CD14-positive monocyte (primary cell): ENCODE measurements around the gene CMSS1. TPM values are rescaled to one million over a fixed set of nuclear protein-coding genes. Genes with fewer than 3 reads are reported as not detected.

ENCODE experiments used
- DNase-seq, 3 donors: peaks; one replicate each; pipeline ENCODE4 v3.0.0-alpha.2; 2011 to 2022
- H2AFZ ChIP-seq: 2 replicates; pipeline ENCODE4 v1.6.0; 2012; ENCODE audit warnings: mild to moderate bottlenecking, low read depth, low read length, inconsistent platforms; ENCODE audit not compliant: insufficient read depth, poor library complexity, severe bottlenecking
- H3K27ac ChIP-seq, 2 donors: 1 replicate in 1 of 2; 2 replicates in 1 of 2; pipeline ENCODE4 v1.5.1; 2012 to 2013; ENCODE audit warnings: low read length in 2 of 2, control low read depth in 1 of 2, inconsistent platforms in 1 of 2, low read depth in 1 of 2, mild to moderate bottlenecking in 1 of 2
- H3K27me3 ChIP-seq, 2 donors: one replicate each; pipeline versions ENCODE4 v1.6.0 to v1.6.1; 2011 to 2013; ENCODE audit warnings: low read length in 2 of 2; ENCODE audit not compliant: control insufficient read depth in 2 of 2, insufficient read depth in 2 of 2
- H3K36me3 ChIP-seq, 2 donors: replicated peaks in 1 of 2; 1 replicate in 1 of 2; 2 replicates in 1 of 2; pipeline versions ENCODE4 v1.5.1 to v1.6.1; 2012 to 2013; ENCODE audit warnings: low read length in 2 of 2, control low read depth in 1 of 2, inconsistent platforms in 1 of 2, mild to moderate bottlenecking in 1 of 2; ENCODE audit not compliant: insufficient read depth in 2 of 2, control insufficient read depth in 1 of 2
- H3K4me1 ChIP-seq, 2 donors: 1 replicate in 1 of 2; 2 replicates in 1 of 2; pipeline versions ENCODE4 v1.5.1 to v1.6.1; 2012 to 2013; ENCODE audit warnings: low read length in 2 of 2, control low read depth in 1 of 2, inconsistent platforms in 1 of 2, mild to moderate bottlenecking in 1 of 2, moderate library complexity in 1 of 2; ENCODE audit not compliant: insufficient read depth in 2 of 2, control insufficient read depth in 1 of 2
- H3K4me2 ChIP-seq: replicated peaks from 2 replicates; pipeline ENCODE3; 2012; ENCODE audit warnings: low read length, moderate library complexity, mild to moderate bottlenecking; ENCODE audit not compliant: poor library complexity, severe bottlenecking; ENCODE audit errors: extremely low read depth
- H3K4me3 ChIP-seq, 3 experiments: fragments of 200-600 bp in 1 of 3; sonication (generic) in 1 of 3; replicated peaks in 1 of 3; 1 replicate in 2 of 3; 2 replicates in 1 of 3; pipeline ENCODE4 v1.5.1; 2011 to 2013; ENCODE audit warnings: low read length in 3 of 3, mild to moderate bottlenecking in 3 of 3, control low read depth in 2 of 3, low read depth in 2 of 3, inconsistent platforms in 1 of 3, moderate library complexity in 1 of 3
- H3K79me2 ChIP-seq: 2 replicates; pipeline ENCODE4 v1.6.0; 2012; ENCODE audit warnings: mild to moderate bottlenecking, control low read depth, inconsistent platforms, low read length, moderate library complexity; ENCODE audit not compliant: insufficient read depth
- H3K9ac ChIP-seq: 2 replicates; pipeline ENCODE4 v1.6.0; 2017; ENCODE audit warnings: low read length, mild to moderate bottlenecking; ENCODE audit not compliant: insufficient read depth, poor library complexity, severe bottlenecking
- H3K9me3 ChIP-seq, 2 donors: replicated peaks in 1 of 2; 1 replicate in 1 of 2; 2 replicates in 1 of 2; pipeline versions ENCODE4 v1.5.1 to v1.6.1; 2012 to 2013; ENCODE audit warnings: low read length in 2 of 2, control low read depth in 1 of 2; ENCODE audit not compliant: control insufficient read depth in 1 of 2, insufficient read depth in 1 of 2
- H4K20me1 ChIP-seq: 2 replicates; pipeline ENCODE4 v1.6.0; 2012; ENCODE audit warnings: mild to moderate bottlenecking, low read length, control low read depth, moderate library complexity; ENCODE audit not compliant: insufficient read depth
- H3K27ac Mint-ChIP-seq, 7 donors: one replicate each; pipeline ENCODE4 v1.8.0; 2020; ENCODE audit warnings: mild to moderate bottlenecking in 7 of 7, mixed read lengths in 7 of 7, moderate library complexity in 6 of 7, inconsistent platforms in 2 of 7
- H3K27me3 Mint-ChIP-seq, 3 donors: one replicate each; pipeline ENCODE4 v1.8.0; 2021 to 2022; ENCODE audit warnings: low read depth in 3 of 3, mild to moderate bottlenecking in 3 of 3, mixed read lengths in 3 of 3, moderate library complexity in 3 of 3, inconsistent platforms in 1 of 3
- H3K36me3 Mint-ChIP-seq, 2 donors: one replicate each; pipeline ENCODE4 v1.8.0; 2020; ENCODE audit warnings: mixed read lengths in 2 of 2, inconsistent platforms in 1 of 2, mild to moderate bottlenecking in 1 of 2
- H3K4me1 Mint-ChIP-seq: one replicate; pipeline ENCODE4 v1.8.0; 2020; ENCODE audit warnings: mild to moderate bottlenecking, mixed read lengths
- H3K4me3 Mint-ChIP-seq, 2 donors: one replicate each; pipeline ENCODE4 v1.8.0; 2020; ENCODE audit warnings: mild to moderate bottlenecking in 2 of 2, mixed read lengths in 2 of 2, moderate library complexity in 1 of 2
- H3K9me3 Mint-ChIP-seq, 7 donors: one replicate each; pipeline ENCODE4 v1.8.0; 2020 to 2022; ENCODE audit warnings: mixed read lengths in 7 of 7, mild to moderate bottlenecking in 6 of 7, moderate library complexity in 6 of 7, inconsistent platforms in 2 of 7
- whole genome bisulfite sequencing: methylation state at CpG from one replicate; pipeline ENCODE4 v1.1.5; 2013; ENCODE audit warnings: missing lambda C conversion rate; ENCODE audit not compliant: insufficient coverage; 5-methylcytosine and 5-hydroxymethylcytosine counted together
- intact Hi-C, 2 donors: fragments of 100-400 bp; cut with micrococcal nuclease; formaldehyde crosslinking; loops; one replicate each; pipeline versions ENCODE4 v1.15.0 to v1.15.1; 2023
- polyA plus RNA-seq, 3 donors: library from polyadenylated mRNA; depleted of rRNA in 1 of 3; unstranded in 2 of 3; stranded (reverse) in 1 of 3; fragments of 300-500 nt in 2 of 3; fragments of >200 nt in 1 of 3; fragmentation: Illumina TruSeq in 2 of 3; gene quantifications; 1 replicate in 2 of 3; 2 replicates in 1 of 3; pipeline ENCODE4 v1.2.3, GENCODE V29; 2012 to 2021
- TF ChIP-seq, protein P1 (sequence below): fragments of 200-600 bp; IDR thresholded peaks from one replicate; pipeline ENCODE4 v1.8.0; 2022; ENCODE audit warnings: antibody characterized with exemption, mild to moderate bottlenecking

CMSS1 gene
- polyA plus RNA-seq, 3 donors: 1.1 to 3.6 (median 2.2) TPM

DNA sequence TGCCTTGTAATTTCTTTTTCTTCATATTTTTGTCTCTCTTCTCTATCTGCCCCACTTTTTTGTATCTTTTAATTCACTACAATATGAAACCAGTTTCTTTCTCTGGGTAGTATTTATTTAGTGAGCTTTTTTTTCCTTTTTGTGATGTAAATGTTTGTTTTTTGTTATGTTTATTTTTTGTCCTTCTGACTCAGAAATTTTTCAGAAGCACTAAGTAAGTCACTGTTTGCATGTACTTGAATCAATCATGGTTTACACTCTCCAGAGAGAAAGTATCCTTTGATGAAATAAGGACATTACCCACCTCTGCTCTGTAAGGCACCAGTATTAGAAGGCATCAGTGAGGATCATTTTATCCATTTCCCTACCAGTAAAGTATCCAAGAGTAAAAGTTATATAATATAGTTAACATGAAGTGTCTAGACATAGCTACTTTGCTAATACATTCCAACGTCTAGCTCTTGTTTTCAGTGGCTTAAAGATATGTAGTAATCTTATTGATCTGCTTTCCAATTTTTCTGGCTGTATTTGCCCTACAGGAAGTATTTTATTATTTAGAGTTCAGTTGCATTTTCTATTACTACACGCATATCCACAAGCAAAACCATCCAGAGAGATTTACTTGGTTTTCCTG, 271.2 kb downstream of the CMSS1 start:
- Histone ChIP-seq H3K36me3 (no peaks in the 10 kb centered on the region), H3K9ac (no peak overlapping the region), H3K27ac (no peak overlapping the region), H3K9me3 (no peaks in the 10 kb centered on the region), H4K20me1 (no peaks in the 10 kb centered on the region), H3K79me2 (no peaks in the 10 kb centered on the region), H3K4me3 (no peak overlapping the region), H2AFZ (no peak overlapping the region), H3K4me2 (no peak overlapping the region), H3K4me1 (peaks cover 15 to 22% of the 10 kb centered on the region in 2 donors), H3K27me3 (no peaks in the 10 kb centered on the region)
- DNase-seq: no peak
- TF ChIP-seq, protein P1, sequence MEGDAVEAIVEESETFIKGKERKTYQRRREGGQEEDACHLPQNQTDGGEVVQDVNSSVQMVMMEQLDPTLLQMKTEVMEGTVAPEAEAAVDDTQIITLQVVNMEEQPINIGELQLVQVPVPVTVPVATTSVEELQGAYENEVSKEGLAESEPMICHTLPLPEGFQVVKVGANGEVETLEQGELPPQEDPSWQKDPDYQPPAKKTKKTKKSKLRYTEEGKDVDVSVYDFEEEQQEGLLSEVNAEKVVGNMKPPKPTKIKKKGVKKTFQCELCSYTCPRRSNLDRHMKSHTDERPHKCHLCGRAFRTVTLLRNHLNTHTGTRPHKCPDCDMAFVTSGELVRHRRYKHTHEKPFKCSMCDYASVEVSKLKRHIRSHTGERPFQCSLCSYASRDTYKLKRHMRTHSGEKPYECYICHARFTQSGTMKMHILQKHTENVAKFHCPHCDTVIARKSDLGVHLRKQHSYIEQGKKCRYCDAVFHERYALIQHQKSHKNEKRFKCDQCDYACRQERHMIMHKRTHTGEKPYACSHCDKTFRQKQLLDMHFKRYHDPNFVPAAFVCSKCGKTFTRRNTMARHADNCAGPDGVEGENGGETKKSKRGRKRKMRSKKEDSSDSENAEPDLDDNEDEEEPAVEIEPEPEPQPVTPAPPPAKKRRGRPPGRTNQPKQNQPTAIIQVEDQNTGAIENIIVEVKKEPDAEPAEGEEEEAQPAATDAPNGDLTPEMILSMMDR: no peak
- WGBS: no CpG with 5 or more reads among the region's 2 CpGs
- Mint-ChIP-seq H3K27ac (no peak overlapping the region), H3K4me3 (no peak overlapping the region), H3K4me1 (peaks cover 20% of the 10 kb centered on the region), H3K27me3 (no peaks in the 10 kb centered on the region), H3K9me3 (no peaks in the 10 kb centered on the region), H3K36me3 (no peaks in the 10 kb centered on the region)
- intact Hi-C loops: no loop called here

DNA sequence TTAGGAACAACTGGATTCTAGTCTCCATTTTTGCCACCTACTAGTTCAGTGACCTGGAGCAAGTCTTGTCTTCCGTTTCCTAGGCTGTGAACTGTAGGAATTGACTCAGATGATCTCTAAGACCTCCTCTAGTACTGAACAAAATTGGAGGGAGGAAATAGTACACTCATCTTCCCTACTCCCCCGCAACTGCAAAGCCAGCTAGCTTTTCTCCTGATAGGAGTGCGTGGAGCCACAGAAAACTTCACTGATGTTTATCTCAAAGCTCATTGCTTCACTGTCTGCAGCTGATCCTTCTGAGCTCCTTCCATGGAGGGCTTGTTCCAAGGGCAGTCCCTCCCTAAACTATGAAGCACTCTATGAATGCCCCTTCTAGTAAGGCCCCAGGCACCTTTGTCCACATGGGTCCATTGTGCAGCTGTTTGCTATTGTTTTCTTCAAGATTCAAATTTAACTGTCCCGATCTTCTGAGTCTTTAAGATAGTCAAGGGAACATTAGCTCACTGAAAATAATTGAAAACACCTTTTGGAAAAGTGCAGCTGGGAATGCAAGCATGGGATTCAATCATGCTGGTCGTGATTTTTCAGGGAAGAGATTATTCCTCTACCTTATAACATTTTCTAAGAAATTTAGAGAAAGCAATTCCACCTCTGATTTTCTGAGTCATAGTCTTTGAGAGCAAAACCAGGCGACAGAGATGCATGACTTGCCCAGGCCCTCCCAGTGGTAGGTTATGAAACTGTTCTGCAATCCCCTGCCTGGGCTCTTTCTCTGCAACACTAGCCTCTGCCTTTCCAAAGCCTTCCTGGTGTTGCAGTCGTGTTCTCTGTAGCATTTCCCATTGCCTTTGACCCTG, 272.4 kb downstream of the CMSS1 start:
- peak overlapping the region in 1 of 7 donors; percentile 68 for H3K27ac Mint-ChIP-seq
- H3K27me3 Mint-ChIP-seq: no peaks in the 10 kb centered on the region
- no peak overlapping the region for H3K4me3 Mint-ChIP-seq
- TF ChIP-seq, protein P1: peak; percentile 69
- H4K20me1 ChIP-seq: no peaks in the 10 kb centered on the region
- H3K36me3 ChIP-seq: no peaks in the 10 kb centered on the region
- no peaks in the 10 kb centered on the region for H3K9me3 ChIP-seq
- H3K9me3 Mint-ChIP-seq: no peaks in the 10 kb centered on the region
- no peak overlapping the region for H3K4me2 ChIP-seq
- H3K36me3 Mint-ChIP-seq: no peaks in the 10 kb centered on the region
- no peaks in the 10 kb centered on the region for H3K27me3 ChIP-seq
- peaks cover 6 to 11% of the 10 kb centered on the region in 2 donors for H3K4me1 ChIP-seq
- no peak overlapping the region for H3K27ac ChIP-seq
- WGBS: 48% methylated on average over 2 of the region's 7 CpGs
- no peak overlapping the region for H2AFZ ChIP-seq
- peak; percentile 27 to 60 (median 46) for DNase-seq
- H3K79me2 ChIP-seq: no peaks in the 10 kb centered on the region
- H3K9ac ChIP-seq: no peak overlapping the region
- peaks cover 12% of the 10 kb centered on the region for H3K4me1 Mint-ChIP-seq
- intact Hi-C loops: loop anchor here in 1 of 2 donors (2.0 kb wide), 1 partner anchor 15 kb away; no protein-coding TSS in a partner anchor
- no peak overlapping the region for H3K4me3 ChIP-seq
